DMS153 treated with DMSO at 0.1 percent for 48 hours (cell line): ENCODE results near the gene MTURN.

Experiments
- DNase-seq: peaks from one replicate; lab custom pipeline; 2025; ENCODE audit not compliant: unreplicated experiment; lab: John Stamatoyannopoulos, UW

The MTURN gene

DNA sequence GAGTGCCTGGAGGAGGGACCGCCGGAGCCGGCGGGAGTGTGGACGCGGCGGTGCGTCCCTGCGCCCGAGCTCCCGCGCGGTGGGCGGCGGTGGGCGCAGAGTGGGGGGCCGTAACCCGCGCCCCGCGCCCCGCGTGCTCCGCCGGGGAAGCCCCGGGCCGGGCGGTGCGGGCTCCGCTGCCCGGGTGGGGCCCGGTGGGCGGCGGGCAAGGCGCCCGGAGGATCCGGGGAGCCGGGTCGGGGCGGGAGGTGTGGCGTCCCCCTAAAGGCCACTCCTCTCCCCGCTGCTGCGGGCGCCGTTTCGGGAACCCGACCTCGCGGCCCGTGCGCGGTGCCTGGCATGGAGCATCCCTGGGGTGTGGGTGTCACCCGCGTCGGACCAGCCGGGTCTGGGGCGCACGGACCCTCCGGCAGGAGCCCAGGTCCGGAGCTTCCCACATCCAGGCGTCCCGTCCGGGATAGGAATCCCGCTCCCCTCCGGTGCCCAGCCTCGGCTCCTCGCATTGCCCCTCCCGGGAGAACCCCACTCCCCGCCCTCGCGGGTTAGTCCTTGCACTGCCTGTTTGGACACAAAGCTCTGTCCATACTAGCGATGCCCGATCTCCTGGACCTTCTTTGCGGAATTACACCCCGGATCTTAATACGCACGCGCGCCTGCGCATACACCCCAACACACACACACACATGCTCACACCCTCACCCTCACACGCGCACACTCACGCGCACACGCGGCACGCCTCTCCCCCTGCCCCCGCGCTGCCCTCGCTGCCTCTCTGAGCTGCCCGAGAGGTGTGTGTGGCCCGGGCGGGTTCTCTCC lies 723 bp downstream of the MTURN start:
- DNase-seq = peak; percentile 37

DNA sequence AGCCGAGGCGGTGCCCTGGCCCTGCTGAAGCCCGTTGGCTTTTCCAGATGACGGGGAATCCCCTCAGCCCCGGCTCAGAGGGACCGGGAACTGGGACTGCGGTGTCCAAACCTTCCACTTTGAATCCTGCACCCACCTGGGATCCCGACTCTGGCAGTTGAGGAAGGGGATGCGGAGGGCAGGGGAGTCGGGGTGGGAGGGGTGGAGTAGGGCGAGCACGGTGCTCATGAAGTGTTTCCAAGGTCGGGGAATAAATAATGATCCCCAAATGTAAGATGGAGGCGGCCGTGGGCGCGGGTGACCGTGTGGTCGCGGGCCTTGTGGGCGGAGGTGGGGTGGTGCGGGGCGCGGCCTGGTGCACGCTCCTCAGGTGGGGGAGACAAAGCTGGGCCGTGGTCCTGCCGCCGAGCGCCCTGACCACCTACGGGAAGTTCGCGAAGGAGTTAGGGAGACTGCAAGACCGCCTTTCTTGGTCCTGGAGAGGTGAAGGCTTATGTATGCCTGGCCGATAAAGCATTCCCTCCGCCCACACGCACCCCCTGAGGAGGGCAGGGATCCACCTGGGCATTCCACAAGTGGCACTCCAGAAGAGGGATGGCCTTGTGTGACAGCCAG lies 1.4 kb downstream of the MTURN start:
- no peak for DNase-seq

DNA sequence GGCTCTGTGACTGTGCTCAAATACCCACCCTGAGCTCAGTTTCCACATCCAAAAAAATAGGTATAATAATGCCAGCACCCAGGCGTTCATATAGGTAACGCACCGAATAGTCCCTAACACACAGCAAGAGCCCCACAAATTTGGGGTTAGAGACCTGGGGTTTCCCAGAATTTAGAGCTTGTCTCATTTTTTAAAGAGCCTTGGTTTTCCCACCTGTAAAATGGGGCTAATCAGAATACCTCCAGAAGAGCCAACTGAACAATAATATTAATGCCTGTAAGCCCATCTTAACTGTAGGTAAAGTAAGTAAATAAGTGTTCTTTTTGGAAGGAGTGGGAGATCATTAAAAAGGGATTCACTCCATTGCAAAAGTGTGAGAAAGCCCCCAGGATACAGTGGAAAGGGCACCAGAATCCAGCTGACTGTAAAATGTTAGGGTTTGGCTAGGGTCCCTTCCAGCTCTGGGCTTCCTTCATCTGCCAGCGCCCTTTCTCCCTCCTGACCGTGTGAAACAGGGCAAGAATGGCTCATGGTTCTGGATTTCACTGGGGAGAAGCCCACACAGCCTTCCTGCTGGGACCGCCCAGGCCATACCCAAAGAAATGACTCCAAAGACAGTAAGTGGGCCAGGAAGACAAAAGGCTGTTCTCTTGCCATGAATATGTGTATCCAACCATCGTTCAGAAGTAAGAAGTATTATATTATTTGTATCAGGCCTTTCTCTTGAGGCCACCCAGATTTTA lies 2.1 kb downstream of the MTURN start:
- DNase-seq = no peak

DNA sequence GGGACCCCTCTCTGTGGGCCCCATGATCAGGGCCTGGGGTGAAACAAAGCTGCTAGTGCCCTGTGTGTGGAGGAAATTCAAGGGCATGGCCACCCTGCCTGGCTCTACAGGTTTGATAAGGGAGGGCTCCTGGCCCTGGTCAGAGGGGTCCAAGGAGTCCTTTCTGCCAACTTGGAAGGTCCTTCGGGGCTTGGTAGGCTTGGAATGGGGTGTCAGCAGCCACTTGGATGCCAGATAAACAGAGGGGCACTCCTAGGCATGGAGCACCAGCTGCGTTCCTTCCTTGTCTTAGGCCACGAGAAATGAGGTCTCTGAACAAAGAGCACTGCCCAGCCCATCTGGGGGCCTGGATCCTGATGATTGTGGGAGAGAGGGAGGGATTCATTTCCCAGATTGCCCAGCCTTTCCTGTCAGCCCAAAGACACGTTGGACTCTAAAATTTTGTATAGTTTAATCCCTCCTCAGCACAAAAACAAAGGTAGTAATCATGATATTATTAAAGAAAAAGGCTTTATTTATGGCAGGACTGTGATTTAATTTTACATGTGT lies 5.1 kb downstream of the MTURN start:
- DNase-seq = no peak

DNA sequence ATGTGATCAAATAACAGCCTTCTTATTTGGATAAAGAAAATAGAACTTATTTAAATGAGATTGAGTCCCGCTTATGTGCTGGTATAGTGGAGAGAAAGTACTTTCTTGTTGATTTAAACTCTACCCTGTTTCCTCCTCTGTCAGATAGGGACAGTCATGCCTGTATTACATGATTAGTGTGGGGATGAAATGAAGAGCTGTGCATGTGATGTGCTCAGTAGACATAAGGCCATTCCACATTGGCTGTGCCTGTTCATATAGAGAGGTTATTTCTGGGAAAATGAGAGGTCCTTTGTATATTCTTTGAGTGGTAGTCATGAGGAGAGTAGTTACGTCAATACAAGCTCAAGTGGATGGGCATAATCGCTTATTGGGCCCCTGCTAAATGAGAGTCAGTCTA lies 5.7 kb downstream of the MTURN start:
- DNase-seq = no peak

DNA sequence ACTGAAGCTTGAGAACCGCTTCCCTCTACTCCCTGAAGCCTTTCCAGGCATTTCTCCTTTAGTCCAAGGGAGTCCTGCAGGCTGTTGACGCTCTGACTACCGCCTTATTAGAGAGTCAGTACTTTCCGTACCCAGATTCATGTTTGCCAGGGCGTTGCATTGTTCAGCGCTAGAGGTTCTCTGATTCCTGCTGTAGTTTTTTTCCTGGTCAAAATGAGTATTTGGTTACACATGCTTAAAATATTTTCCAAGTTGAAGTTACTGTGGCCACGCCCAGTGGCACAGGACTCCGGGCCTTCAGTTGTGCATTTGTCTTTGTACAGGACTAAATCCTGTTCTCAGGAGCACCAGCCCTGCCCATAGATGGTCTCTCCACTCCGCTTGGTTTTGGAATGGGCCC lies 7.9 kb downstream of the MTURN start:
- DNase-seq = peak; percentile 57

DNA sequence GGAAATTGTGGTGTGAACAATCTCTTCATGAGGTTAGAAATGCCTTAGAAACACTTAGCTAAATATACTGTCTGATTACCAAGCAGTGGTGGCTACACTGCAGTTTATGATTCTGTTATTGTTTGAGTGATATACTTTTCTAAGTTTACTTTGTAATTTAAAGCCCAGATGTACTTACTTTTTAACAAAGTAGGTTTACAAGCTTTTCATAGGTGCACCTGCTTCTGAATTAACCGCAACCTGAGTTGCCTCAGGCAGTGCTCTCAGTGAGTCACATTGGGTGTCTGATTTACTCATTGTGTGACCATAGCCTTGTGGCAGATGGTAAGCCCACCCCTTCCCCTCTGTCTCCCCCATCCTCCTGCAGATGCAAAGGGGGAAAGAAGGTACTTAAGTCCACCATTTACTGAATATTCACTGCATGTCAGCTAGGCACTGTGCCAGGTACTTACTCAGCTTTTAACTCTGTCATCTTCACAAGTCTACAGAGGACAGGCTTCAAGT lies 9.0 kb downstream of the MTURN start:
- DNase-seq = peak; percentile 89

DNA sequence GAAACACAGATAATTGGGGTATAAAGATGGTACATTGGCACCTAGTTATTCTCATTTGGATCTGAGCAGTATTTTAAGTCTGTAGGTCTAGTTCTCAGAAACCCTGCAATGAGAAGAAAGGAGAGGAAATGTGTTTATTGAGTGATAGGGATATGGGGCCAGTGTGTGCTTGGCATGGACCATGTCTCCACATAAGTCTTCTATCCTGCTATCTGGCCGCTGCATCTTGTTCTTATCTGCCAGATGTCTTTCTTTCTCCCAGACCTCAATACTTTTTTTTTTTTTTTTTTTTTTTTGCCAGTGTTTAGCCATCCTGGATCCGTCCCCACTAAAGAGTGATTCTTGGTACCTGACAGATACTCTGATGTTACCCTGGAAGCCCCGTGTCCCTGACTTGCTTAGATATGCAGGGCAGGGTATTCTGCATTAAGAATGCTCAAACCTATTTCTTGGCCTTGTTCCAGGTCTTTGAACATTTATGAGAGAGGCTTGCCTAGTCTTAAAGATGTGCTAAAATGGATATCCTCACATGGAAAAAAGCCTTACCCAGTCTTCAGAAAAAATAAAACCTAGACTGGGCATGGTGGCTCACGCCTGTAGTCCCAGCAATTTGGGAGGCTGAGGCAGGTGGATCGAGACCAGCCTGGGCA lies 10.0 kb downstream of the MTURN start:
- DNase-seq = no peak

DNA sequence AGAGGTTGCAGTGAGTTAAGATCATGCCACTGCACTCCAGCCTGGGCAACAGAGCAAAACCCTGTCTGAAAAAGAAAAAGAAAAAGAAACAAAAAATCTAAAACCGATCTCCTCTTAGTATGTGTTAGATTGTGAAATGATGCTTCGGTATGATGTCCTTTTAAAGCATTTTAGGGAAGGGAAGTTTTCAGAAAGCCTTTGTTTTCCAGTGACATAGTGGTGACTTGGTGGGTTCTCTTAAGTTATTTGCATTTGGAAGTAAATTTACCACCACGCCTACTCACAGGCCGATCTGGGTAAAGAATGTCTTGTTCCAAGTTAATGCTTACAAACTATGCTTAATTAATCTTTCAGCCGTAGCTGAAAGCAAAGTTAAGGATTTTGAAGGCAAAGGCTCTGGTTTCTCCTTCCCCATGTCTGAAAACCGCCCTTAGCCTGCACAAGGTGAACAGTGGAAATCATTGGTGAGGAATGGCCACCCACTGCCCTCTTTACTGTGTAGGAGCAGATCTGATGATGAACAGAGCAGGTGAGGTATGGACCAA lies 10.7 kb downstream of the MTURN start:
- DNase-seq = no peak

DNA sequence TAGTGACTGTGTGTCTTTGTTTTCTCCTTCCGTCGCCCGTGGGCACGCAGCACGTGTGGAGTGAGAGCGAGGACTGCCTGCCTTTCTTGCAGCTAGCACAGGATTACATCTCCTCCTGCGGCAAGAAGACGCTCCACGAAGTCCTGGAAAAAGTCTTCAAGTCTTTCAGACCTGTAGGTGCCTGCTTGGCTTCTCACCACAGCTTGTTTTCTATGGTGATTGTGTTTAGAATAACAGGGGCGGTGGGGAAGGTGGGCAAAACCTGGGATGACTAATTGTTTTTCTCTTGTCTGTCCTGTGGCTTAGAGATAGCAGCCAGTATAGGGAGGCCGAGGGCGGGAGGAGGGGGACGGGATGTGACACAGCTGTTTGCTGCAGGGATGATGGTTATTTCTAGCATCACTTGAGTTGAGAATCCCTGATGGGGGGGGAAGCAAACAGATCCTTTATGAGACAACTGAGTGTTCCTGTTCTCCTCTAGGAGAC lies 11.4 kb downstream of the MTURN start:
- no peak for DNase-seq

DNA sequence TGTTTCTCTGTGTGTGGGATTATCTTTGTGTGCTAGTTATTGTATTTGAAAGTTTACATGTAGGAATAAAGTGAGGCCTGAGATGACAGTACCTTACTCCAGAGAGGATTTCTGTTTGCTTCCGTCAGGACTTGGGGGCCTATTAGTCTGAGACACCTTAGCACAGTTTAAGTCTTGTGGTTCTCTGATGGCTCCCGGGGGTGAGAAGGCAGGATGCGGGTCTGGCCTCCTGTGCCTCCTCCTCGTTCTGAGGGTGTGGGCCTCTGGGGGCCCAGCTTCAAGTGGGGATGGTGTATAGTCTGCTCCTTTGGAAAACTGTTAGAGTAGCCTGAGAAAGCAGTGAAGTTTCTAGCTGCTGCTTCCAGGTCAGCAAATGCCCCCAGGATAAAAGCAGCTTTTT lies 12.4 kb downstream of the MTURN start:
- no peak for DNase-seq

DNA sequence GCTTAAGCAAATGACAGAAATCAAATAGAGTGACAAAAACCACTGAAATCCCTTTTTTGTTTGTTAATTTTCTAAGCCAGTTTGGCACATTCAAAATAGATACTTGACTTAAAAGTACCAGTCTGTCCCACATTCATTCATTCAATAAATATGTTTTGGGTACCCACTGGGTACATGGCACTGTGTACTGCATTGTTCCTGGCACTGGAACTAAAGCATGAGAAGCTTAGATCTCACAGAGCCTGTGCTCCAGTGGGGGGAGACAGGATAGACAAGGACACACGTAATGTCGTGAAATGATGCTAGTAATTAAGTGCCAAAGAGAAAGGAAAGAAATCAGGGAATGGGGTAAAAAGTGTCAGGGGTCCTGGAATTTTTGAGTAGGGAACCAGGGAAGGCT lies 13.0 kb downstream of the MTURN start:
- no peak for DNase-seq

DNA sequence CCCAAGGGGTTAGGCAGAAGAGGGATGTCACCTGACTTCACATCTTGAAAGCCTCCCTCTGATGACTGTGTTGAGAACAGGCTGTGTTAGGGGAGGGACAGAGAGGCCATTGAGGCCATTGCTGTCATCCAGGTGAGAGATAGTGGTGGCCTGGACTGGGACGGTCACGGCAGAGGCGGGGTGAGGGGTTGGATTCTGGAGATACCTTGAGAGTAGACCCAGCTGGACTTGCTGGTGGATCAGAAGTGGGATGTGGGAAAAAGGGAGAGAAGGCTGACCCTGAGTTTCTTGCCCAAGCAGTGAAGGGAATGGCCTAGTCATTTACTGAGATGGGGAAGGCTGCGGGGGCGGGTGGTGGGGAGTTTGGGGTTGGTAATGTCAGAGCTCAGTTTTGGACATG lies 13.6 kb downstream of the MTURN start:
- DNase-seq = no peak

DNA sequence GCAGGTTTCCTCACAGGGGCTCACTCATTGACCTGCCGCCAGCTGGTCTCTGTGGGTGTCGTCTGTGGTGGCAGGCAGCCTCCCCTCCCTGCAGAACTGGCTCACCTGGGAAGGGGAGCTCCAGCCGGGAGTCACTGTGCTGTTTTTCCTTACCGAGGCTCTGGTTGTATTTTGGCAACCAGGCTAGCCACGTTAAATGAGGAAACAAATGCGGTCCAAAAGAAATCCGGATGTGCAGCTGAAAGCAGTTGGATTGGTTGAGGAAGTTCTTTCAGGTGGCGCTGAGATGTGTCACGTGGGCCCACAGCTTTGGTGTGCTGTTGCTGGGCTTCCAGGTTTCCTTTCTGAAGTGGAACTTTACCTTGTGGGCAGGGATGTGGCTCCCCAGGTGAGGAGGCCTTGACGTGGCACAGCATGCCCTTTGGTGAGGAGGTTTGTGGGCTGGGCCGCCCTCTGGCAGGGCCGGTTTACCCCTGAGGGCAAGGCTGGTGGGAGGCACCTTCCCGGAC lies 14.2 kb downstream of the MTURN start:
- DNase-seq = peak; percentile 80

DNA sequence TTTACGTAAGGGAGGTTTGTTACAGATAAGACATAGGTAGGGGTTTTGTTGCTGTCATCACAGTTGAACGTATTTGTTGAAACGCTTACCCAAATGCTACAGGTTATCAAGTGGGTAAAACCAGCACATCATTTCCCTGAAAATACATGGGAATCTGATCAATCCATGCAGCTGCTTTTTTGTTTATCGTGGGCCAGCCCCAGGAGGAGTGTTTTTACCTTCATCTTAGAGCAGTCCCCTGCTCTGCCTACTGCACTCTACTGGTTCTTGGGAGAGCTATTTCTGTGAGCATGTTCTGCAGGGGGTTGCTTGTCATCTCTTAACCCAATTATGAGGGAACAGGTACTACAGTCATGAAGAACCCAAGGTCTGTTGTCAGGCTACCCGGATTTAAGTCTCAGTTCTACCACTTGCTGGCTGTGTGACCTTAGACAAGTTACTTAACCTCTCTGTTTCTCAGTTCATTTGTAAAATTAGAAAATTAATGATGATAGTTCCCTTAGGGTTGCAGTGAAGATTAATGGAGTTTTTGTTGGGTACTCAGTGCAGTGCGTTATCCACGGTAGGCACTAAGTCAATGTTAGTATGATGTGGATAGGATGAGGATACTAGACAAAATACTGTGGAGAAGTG lies 15.0 kb downstream of the MTURN start:
- DNase-seq = no peak

DNA sequence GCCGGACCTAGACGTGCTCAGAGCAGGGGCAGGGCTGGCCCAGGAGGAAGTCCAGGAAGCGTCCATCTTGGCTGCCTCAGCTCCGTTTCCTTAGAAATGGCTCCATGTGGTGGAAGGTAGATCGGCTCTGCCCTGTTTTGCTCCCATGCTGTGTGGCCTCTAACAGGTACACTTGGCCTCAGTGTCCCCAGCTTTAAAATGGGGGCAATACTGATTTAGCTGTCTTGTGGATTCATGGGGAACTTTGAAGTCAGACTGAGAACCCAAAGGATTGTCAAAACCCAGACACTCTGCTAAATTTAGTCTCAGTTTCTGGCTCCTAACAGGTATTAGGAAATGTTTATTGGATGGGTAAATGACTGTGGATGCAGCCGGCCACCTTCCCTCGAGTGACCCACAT lies 15.9 kb downstream of the MTURN start:
- DNase-seq = no peak

DNA sequence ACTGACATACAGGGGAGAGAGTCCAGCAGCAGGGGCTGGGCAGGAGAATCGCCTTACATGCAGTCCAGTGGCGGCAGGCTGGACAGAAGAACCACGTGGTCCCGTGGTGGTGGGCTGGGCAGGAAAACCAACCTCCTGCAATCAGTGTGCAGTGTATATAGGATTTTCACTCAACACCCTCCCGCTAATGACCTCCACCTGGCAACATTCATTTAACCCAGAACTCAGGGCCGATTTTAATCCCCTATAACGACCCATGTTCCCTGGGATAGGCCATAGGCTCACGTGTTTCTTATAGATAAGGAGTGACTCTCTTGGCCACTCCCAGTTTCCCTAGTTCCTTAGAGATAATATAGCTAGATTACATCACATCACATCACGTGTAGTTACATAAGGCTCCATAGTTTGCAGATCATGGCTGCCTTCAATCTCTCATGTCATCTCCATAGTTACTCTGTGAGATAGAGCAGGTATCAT lies 19.4 kb downstream of the MTURN start:
- no peak for DNase-seq

DNA sequence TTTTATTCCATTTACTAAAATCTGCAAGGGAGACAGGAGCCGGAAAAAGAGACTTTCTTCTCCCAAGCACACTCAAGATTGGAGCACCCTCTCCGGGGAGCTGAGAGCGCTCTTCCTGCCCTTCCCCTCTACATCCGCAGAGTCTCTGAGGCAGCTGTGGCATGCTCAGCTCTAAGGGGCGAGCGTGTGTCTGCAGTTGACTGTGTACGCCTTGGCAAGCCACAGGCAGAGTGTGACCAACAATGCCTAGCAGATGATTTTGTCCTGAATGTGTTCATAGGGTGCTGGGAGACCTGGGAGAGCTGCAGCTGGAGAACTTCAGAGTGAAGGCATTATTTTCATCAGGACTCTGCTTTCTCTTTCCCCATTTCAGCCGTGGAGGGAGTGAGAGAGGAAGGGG lies 20.7 kb downstream of the MTURN start:
- DNase-seq = no peak

DNA sequence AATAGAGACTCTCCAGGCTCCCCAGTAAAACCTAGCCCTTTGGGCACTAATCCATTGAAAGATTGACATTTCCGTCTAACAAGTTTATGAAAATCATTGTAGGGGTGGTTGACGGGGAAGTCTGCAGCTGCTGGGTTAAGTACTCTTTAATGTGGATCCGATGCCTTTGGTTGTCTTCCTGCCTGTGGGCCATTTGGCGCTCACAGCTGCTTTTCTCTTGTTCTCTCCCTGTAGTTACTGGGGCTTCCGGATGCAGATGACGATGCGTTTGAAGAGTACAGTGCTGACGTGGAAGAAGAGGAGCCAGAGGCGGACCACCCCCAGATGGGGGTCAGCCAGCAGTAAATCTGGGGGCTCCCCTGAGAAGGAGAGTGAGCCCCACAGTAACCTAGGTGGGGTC lies 22.4 kb downstream of the MTURN start:
- DNase-seq = no peak

DNA sequence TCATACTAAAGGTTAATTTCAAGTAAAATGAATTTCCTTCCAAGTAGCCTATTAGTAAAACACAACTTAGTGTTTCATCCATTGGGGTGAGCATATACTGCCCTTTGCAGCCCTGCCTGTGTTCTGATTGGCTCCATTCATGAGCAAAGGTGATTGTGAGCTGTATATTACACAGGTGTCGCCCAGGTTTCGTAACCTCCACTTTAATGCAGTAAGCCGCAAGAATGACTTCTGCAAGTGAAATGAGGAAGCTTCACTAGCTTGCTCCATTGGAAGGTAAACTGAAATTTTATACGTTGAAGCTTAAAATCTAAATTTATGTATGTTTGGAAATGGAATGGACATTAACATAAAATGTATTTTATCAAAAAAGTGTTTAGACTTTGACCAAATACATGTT lies 24.4 kb downstream of the MTURN start:
- DNase-seq = no peak
